ENCODE measurements around the gene HPCAL1. TPM values are rescaled to one million over a fixed set of nuclear protein-coding genes. Genes with fewer than 3 reads are reported as not detected.

Gene HPCAL1
- total and polyA plus RNA-seq, 8 donors = 22.1 to 32.7 (median 26.4) TPM

- no peak overlapping the region for H3K4me3 ChIP-seq
- no peak overlapping the region for H3K27ac ChIP-seq
- DNase-seq (peak in 3 of 6 donors; percentile 44 to 64 (median 58)), FAIRE-seq (no peak), ATAC-seq (peak in 2 of 4 donors; percentile 3 to 18)
- peaks cover 0 to 6% (median 0%) of the 10 kb centered on the region in 3 donors for H3K4me1 ChIP-seq
- intact Hi-C loops (cut with DNase I) = loop anchor here in 1 of 3 donors (5.0 kb wide), 1 partner anchor 362 kb away; no protein-coding TSS in a partner anchor
- no peaks in the 10 kb centered on the region for H3K36me3 ChIP-seq
- TF ChIP-seq CTCF (IDR thresholded peaks at IDR 0.05) = no peak
- H3K9me3 ChIP-seq = no peaks in the 10 kb centered on the region
- no peaks in the 10 kb centered on the region for H3K27me3 ChIP-seq
- WGBS, 2 donors = 76 to 78% methylated on average over 19 of the region's 19 CpGs
Observed at GRCh38 chr2:10433947-10434885, 131.5 kb downstream of the HPCAL1 start.

GRCh38 chr2:10434886-10435819, 132.4 kb downstream of the HPCAL1 start:
- TF ChIP-seq CTCF (IDR thresholded peaks at IDR 0.05) = peak; percentile 93 to 98 (median 96)
- H3K27me3 ChIP-seq = no peaks in the 10 kb centered on the region
- no peak overlapping the region for H3K4me3 ChIP-seq
- H3K4me1 ChIP-seq = peaks cover 0 to 6% (median 0%) of the 10 kb centered on the region in 3 donors
- peak; percentile 62 to 92 (median 80) for DNase-seq
- no peak overlapping the region for H3K27ac ChIP-seq
- no peaks in the 10 kb centered on the region for H3K9me3 ChIP-seq
- WGBS, 2 donors = 27 to 33% methylated on average over 27 to 28 of the region's 28 CpGs
- no peak for FAIRE-seq
- intact Hi-C loops (cut with DNase I) = loop anchor here in 2 of 3 donors (5.0 kb wide), 4 partner anchors 293 to 363 kb away; partner anchors contain the start of gene RRM2 (in 1 of the 2)
- ATAC-seq = peak; percentile 72 to 94 (median 84)
- H3K36me3 ChIP-seq = peaks cover 0 to 6% (median 4%) of the 10 kb centered on the region in 3 donors

GRCh38 chr2:10435820-10436204, 133.1 kb downstream of the HPCAL1 start:
- Histone ChIP-seq H3K4me1 (peaks cover 0 to 6% (median 0%) of the 10 kb centered on the region in 3 donors), H3K27ac (no peak overlapping the region), H3K9me3 (no peaks in the 10 kb centered on the region), H3K36me3 (peaks cover 0 to 12% (median 11%) of the 10 kb centered on the region in 3 donors), H3K27me3 (no peaks in the 10 kb centered on the region), H3K4me3 (no peak overlapping the region)
- no peak for ATAC-seq
- no peak for TF ChIP-seq CTCF (IDR thresholded peaks at IDR 0.05)
- 88 to 93% methylated on average over 14 of the region's 14 CpGs for WGBS, 2 donors
- DNase-seq = peak in 1 of 6 donors; percentile 60
- intact Hi-C loops (cut with DNase I) = loop anchor here in 2 of 3 donors (5.0 kb wide), 3 partner anchors 294 to 314 kb away; partner anchors contain the start of gene RRM2 (in 1 of the 2)
- FAIRE-seq = no peak

GRCh38 chr2:10436583-10437110, 133.9 kb downstream of the HPCAL1 start:
- no peak for ATAC-seq
- Histone ChIP-seq H3K9me3 (no peaks in the 10 kb centered on the region), H3K27me3 (no peaks in the 10 kb centered on the region), H3K4me1 (peaks cover 0 to 6% (median 0%) of the 10 kb centered on the region in 3 donors), H3K4me3 (no peak overlapping the region), H3K36me3 (peaks cover 0 to 21% (median 19%) of the 10 kb centered on the region in 3 donors), H3K27ac (no peak overlapping the region)
- FAIRE-seq = no peak
- intact Hi-C loops (cut with DNase I) = loop anchor here in 2 of 3 donors (5.0 kb wide), 3 partner anchors 294 to 314 kb away; partner anchors contain the start of gene RRM2 (in 1 of the 2)
- WGBS, 2 donors = 85 to 89% methylated on average over 13 of the region's 13 CpGs
- no peak for TF ChIP-seq CTCF (IDR thresholded peaks at IDR 0.05)
- peak in 1 of 6 donors; percentile 66 for DNase-seq
